ENCODE measurements around the gene ONECUT3. TPM values are rescaled to one million over a fixed set of nuclear protein-coding genes. Genes with fewer than 3 reads are reported as not detected.

ONECUT3 gene
- total and polyA plus RNA-seq, 9 of the 15 experiments (the other 6 are each of a cell fraction or from before 2014, with no cell fraction given), result not detected

GRCh38 chr19:1776606-1777147 lies 23.4 kb downstream of the ONECUT3 start:
- Histone ChIP-seq H3K4me2 (ENCODE audit: insufficient read depth, low read length) (no peak overlapping the region), H3K4me1 (replicated peaks in 1 of 2; ENCODE audit: control insufficient read depth in 2 of 2, insufficient read depth in 2 of 2, low read length in 2 of 2) (peaks cover 0 to 26% of the 10 kb centered on the region in 2 experiments; a peak in 3 of 5 replicates), H4K20me1 (replicated peaks; ENCODE audit: control insufficient read depth, insufficient read depth, low read length) (no peaks in the 10 kb centered on the region), H3K79me2 (ENCODE audit: control insufficient read depth, insufficient read depth, low read length) (no peaks in the 10 kb centered on the region), H3K36me3 (ENCODE audit: control insufficient read depth, insufficient read depth, low read length) (no peaks in the 10 kb centered on the region), H3K9ac (ENCODE audit: insufficient read depth in 1 of 2, low read depth in 2 of 2, low read length in 2 of 2) (no peak overlapping the region), H3K4me3 (no peak overlapping the region), H2AFZ (ENCODE audit: low read depth, low read length) (no peak overlapping the region), H3K27ac (ENCODE audit: extremely low read depth, low read depth, low read length) (no peak overlapping the region), H3K27me3 (ENCODE audit: control insufficient read depth in 2 of 2, insufficient read depth in 2 of 2, low read length in 2 of 2) (peaks cover 0 to 19% of the 10 kb centered on the region in 2 experiments; a peak in 1 of 5 replicates), H3K9me3 (replicated peaks; ENCODE audit: control insufficient read depth, insufficient read depth, low read depth, low read length) (peaks cover 2% of the 10 kb centered on the region; the same call in 1 of the 2 replicates), H3K9me1 (ENCODE audit: control insufficient read depth, insufficient read depth, low read length) (no peaks in the 10 kb centered on the region)
- in situ Hi-C loops (cut with MboI) (no loop called here), intact Hi-C loops (cut with micrococcal nuclease) (no loop called here)
- ATAC-seq, result no peak
- BruUV-seq (replicated peaks), result no TSS peak
- DNase-seq (ENCODE audit: extremely low read depth in 1 of 4, low spot score in 3 of 4), result no peak
- POLR2A ChIA-PET, result no interaction called here
- TF ChIP-seq MEF2A (IDR thresholded peaks at IDR 0.05; ENCODE audit: control insufficient read depth, low read depth, low read length) (no peak), KDM1A (IDR thresholded peaks at IDR 0.05) (peak; percentile 85 to 91)
- FAIRE-seq, result no peak
- WGBS (ENCODE audit: insufficient coverage, low coverage, missing lambda C conversion rate), result 13% methylated on average over 19 of the region's 23 CpGs
- CTCF ChIA-PET (ENCODE audit: low intra/inter-chr PET ratio), result no interaction called here

- no peak overlapping the region for H3K4me2 ChIP-seq (ENCODE audit: insufficient read depth, low read length)
- BruUV-seq (replicated peaks), result no TSS peak
- peaks cover 2% of the 10 kb centered on the region for H3K9me3 ChIP-seq (replicated peaks; ENCODE audit: control insufficient read depth, insufficient read depth, low read depth, low read length)
- DNase-seq (ENCODE audit: extremely low read depth in 1 of 4, low spot score in 3 of 4) (no peak), FAIRE-seq (no peak), ATAC-seq (no peak)
- no peaks in the 10 kb centered on the region for H3K9me1 ChIP-seq (ENCODE audit: control insufficient read depth, insufficient read depth, low read length)
- intact Hi-C loops (cut with micrococcal nuclease) (no loop called here), in situ Hi-C loops (cut with MboI) (no loop called here)
- 18% methylated on average over 10 of the region's 10 CpGs for WGBS (ENCODE audit: insufficient coverage, low coverage, missing lambda C conversion rate)
- CTCF ChIA-PET (ENCODE audit: low intra/inter-chr PET ratio), result no interaction called here
- H2AFZ ChIP-seq (ENCODE audit: low read depth, low read length), result no peak overlapping the region
- H3K36me3 ChIP-seq (ENCODE audit: control insufficient read depth, insufficient read depth, low read length), result no peaks in the 10 kb centered on the region
- POLR2A ChIA-PET, result interaction anchor here (0.7 kb wide), 1 partner anchor 103 kb away, joined by 3 read pairs; no protein-coding TSS in a partner anchor
- H3K4me1 ChIP-seq (replicated peaks in 1 of 2; ENCODE audit: control insufficient read depth in 2 of 2, insufficient read depth in 2 of 2, low read length in 2 of 2), result peaks cover 0 to 26% of the 10 kb centered on the region in 2 experiments; a peak in 3 of 5 replicates
- peaks cover 0 to 19% of the 10 kb centered on the region in 2 experiments; a peak in 1 of 5 replicates for H3K27me3 ChIP-seq (ENCODE audit: control insufficient read depth in 2 of 2, insufficient read depth in 2 of 2, low read length in 2 of 2)
- no peaks in the 10 kb centered on the region for H3K79me2 ChIP-seq (ENCODE audit: control insufficient read depth, insufficient read depth, low read length)
- no peak overlapping the region for H3K4me3 ChIP-seq
- H3K27ac ChIP-seq (ENCODE audit: extremely low read depth, low read depth, low read length), result no peak overlapping the region
- H3K9ac ChIP-seq (ENCODE audit: insufficient read depth in 1 of 2, low read depth in 2 of 2, low read length in 2 of 2), result no peak overlapping the region
- no peaks in the 10 kb centered on the region for H4K20me1 ChIP-seq (replicated peaks; ENCODE audit: control insufficient read depth, insufficient read depth, low read length)
- TF ChIP-seq ZNF253 (CRISPR knock-in tag; conservative IDR thresholded peaks at IDR 0.05) (no peak), NR2C2 (CRISPR knock-in tag; IDR thresholded peaks at IDR 0.05) (no peak), NR2C2 (tag; IDR thresholded peaks at IDR 0.05) (no peak), ZNF324 (CRISPR knock-in tag; IDR thresholded peaks at IDR 0.05) (no peak), E2F6 (IDR thresholded peaks at IDR 0.05; ENCODE audit: borderline replicate concordance in 1 of 2, extremely low read depth in 1 of 2, insufficient read depth in 1 of 2, insufficient read length in 1 of 2, low read depth in 1 of 2, low read length in 1 of 2, poor library complexity in 1 of 2, severe bottlenecking in 1 of 2) (no peak), ZNF133 (CRISPR knock-in tag; IDR thresholded peaks at IDR 0.05) (no peak), TRIM28 (IDR thresholded peaks at IDR 0.05) (no peak), HINFP (tag; conservative IDR thresholded peaks at IDR 0.05; ENCODE audit: low read depth) (no peak), ATF3 (IDR thresholded peaks at IDR 0.05) (no peak), ATF3 (CRISPR knock-in tag; conservative IDR thresholded peaks at IDR 0.05) (no peak), GATAD2B (IDR thresholded peaks at IDR 0.05; ENCODE audit: borderline replicate concordance) (no peak), POLR2A (conservative IDR thresholded peaks at IDR 0.05) (no peak)
Observed at GRCh38 chr19:1777149-1777548, 23.8 kb downstream of the ONECUT3 start.
